Testis (tissue), 3 donors: ENCODE data around the gene GRIN3B. TPM values are rescaled to one million over a fixed set of nuclear protein-coding genes. Genes with fewer than 3 reads are reported as not detected.

Source experiments
- DNase-seq: peaks from one replicate; pipeline ENCODE4 v3.0.0-alpha.2; 2019
- H3K27ac ChIP-seq, 2 donors: fragments of 200-600 bp; sonication (generic); one replicate each; pipeline ENCODE4 v1.5.1; 2019
- H3K27me3 ChIP-seq: fragments of 200-600 bp; sonication (generic); one replicate; pipeline ENCODE4 v1.5.1; 2019
- H3K36me3 ChIP-seq: fragments of 200-600 bp; sonication (generic); one replicate; pipeline ENCODE4 v1.5.1; 2017; ENCODE audit warnings: low read depth; ENCODE audit errors: missing control alignments
- H3K4me1 ChIP-seq: fragments of 200-600 bp; sonication (generic); one replicate; pipeline ENCODE4 v1.5.1; 2019
- H3K4me3 ChIP-seq, 2 donors: fragments of 200-600 bp; sonication (generic); one replicate each; pipeline ENCODE4 v1.5.1; 2017 to 2019
- H3K9me3 ChIP-seq: fragments of 200-600 bp; sonication (generic); one replicate; pipeline ENCODE4 v1.5.1; 2017
- POLR2A ChIP-seq: fragments of 450-650 bp; IDR thresholded peaks from one replicate; pipeline ENCODE4 v1.6.1; 2017; ENCODE audit warnings: antibody characterized with exemption, mild to moderate bottlenecking, moderate library complexity
- WGBS, 2 donors: methylation state at CpG; one replicate each; pipeline ENCODE4 v1.1.5; 2018; 5-methylcytosine and 5-hydroxymethylcytosine counted together
- intact Hi-C: fragments of 100-400 bp; cut with DNase I; formaldehyde crosslinking; loops from one replicate; pipeline ENCODE4 v1.15.1; 2023; ENCODE audit warnings: low total_unique reads
- polyA plus RNA-seq: library from polyadenylated mRNA; stranded (reverse); fragments of 350-450 nt; fragmentation: Illumina TruSeq; extraction: RNeasy Lipid Tissue Mini Kit (QIAGEN cat#74804); gene quantifications from one replicate; pipeline ENCODE4 v1.2.3, GENCODE V29; 2014; ENCODE audit warnings: low read depth, low replicate concordance; ENCODE audit not compliant: insufficient read depth
- total RNA-seq, 2 donors: library from RNA; depleted of rRNA; stranded (reverse); fragments of >200 nt; gene quantifications; one replicate each; pipeline ENCODE4 v1.2.3, GENCODE V29; 2016
- TF ChIP-seq, protein P1 (sequence below), 3 experiments: fragments of 450-650 bp in 2 of 3; fragments of 200-600 bp in 1 of 3; sonication (generic) in 1 of 3; IDR thresholded peaks; one replicate each; pipeline ENCODE4 v1.5.1; 2016 to 2019; ENCODE audit warnings: antibody characterized with exemption in 3 of 3, mild to moderate bottlenecking in 2 of 3, moderate library complexity in 1 of 3

The GRIN3B gene
- total and polyA plus RNA-seq, 3 donors from 2014 or later, result 1.1 to 2.4 (median 1.3) TPM

DNA sequence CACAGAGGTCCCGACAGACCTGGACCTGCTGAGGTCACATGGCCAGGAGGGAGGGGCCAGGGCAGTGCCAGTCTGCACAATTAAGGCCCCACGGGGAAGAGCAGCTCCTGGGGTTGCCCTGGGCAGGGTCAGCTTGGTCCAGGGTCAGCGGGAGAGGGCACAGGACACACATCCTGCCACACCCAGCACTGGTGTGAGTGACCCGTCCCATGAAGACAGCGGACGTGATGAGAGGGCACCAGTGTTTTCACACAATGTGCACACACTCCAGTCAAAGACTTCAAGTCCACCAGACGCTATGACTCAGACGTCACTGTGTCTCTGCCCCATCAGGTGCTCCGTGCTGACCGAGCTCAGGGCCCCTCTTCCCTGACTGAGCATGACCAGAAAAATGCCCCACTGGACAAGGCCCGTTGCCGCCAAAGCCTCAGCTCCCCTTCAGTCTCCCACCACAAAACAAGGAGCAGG lies 16.5 kb downstream of the GRIN3B start:
- 46 to 50% methylated on average over 8 to 12 of the region's 12 CpGs for WGBS, 2 donors
- H3K27me3 ChIP-seq, result no peaks in the 10 kb centered on the region
- TF ChIP-seq POLR2A, result no peak
- TF ChIP-seq, protein P1, sequence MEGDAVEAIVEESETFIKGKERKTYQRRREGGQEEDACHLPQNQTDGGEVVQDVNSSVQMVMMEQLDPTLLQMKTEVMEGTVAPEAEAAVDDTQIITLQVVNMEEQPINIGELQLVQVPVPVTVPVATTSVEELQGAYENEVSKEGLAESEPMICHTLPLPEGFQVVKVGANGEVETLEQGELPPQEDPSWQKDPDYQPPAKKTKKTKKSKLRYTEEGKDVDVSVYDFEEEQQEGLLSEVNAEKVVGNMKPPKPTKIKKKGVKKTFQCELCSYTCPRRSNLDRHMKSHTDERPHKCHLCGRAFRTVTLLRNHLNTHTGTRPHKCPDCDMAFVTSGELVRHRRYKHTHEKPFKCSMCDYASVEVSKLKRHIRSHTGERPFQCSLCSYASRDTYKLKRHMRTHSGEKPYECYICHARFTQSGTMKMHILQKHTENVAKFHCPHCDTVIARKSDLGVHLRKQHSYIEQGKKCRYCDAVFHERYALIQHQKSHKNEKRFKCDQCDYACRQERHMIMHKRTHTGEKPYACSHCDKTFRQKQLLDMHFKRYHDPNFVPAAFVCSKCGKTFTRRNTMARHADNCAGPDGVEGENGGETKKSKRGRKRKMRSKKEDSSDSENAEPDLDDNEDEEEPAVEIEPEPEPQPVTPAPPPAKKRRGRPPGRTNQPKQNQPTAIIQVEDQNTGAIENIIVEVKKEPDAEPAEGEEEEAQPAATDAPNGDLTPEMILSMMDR (IDR thresholded peaks at IDR 0.05), result no peak
- peak overlapping the region in 1 of 2 donors; percentile 19 for H3K27ac ChIP-seq
- no peak overlapping the region for H3K4me3 ChIP-seq
- intact Hi-C loops, result no loop called here
- peaks cover 51% of the 10 kb centered on the region for H3K4me1 ChIP-seq
- no peak for DNase-seq
- H3K9me3 ChIP-seq, result no peaks in the 10 kb centered on the region
- H3K36me3 ChIP-seq, result no peaks in the 10 kb centered on the region

DNA sequence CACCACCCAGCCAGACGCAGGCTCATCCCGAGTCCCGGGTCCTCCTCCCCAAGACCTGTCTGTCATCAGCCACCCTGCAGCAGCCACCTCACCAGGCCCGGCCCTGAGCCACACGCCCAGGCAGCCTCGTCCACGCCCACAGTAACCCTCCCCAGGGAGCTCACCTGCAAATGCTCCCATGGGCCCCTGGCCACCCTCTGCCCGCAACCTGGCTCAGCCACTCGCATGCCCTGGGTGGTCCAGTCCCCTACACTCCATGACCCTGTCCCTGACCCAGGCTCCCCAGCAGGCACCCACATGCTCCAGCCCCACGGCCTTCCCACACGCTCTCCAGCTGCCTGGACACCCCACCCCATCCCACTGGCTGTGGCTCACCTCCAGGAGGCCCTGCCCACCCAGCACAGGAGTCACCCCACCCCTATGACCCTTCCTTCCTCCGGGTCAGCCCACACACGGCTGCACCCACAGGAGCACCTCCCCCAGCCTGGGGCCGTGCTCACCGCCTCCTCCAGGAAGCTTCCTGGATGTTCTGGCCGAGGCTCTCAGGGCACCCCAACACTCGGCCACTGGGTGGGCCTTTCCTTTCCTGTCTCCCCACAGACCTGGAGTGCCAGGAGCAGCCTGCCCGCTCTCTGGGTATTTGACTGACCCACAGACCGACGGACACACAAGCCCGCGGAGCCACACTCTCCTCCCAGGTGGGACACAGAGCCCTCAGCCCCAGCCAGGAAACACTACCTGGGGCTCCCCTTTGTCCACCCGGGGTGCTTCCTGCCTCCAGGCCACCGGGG lies 17.1 kb downstream of the GRIN3B start:
- Histone ChIP-seq H3K27ac (peak overlapping the region in 1 of 2 donors; percentile 19), H3K9me3 (no peaks in the 10 kb centered on the region), H3K4me1 (peaks cover 52% of the 10 kb centered on the region), H3K4me3 (no peak overlapping the region), H3K27me3 (no peaks in the 10 kb centered on the region), H3K36me3 (no peaks in the 10 kb centered on the region)
- TF ChIP-seq, protein P1 (IDR thresholded peaks at IDR 0.05), result no peak
- no peak for TF ChIP-seq POLR2A
- intact Hi-C loops, result no loop called here
- 55 to 81% methylated on average over 20 to 24 of the region's 24 CpGs for WGBS, 2 donors
- DNase-seq, result no peak

DNA sequence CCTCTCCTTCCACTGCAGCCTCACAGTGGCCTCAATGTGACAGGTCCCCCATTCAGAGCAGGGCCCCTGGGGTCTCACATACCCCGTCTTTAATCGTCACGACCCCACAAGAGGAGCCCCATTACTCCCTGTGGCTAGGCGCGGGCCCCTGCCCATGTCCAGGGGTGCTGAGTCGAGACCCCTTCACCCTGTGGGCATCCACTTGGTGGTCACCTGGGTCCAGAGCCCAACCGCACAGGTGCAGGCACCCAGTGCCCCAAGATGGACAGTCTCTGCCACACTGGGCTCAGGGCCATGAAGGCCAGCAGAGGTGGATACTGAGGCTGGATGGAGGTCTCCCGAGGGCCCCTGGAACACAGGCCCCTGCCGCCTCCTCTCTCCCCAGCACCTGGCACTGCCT lies 17.7 kb downstream of the GRIN3B start:
- DNase-seq, result no peak
- intact Hi-C loops, result no loop called here
- Histone ChIP-seq H3K4me1 (peaks cover 55% of the 10 kb centered on the region), H3K36me3 (no peaks in the 10 kb centered on the region), H3K27me3 (no peaks in the 10 kb centered on the region), H3K9me3 (no peaks in the 10 kb centered on the region), H3K27ac (no peak overlapping the region), H3K4me3 (no peak overlapping the region)
- no peak for TF ChIP-seq POLR2A
- TF ChIP-seq, protein P1 (IDR thresholded peaks at IDR 0.05), result no peak
- 90 to 94% methylated on average over 5 to 9 of the region's 9 CpGs for WGBS, 2 donors

DNA sequence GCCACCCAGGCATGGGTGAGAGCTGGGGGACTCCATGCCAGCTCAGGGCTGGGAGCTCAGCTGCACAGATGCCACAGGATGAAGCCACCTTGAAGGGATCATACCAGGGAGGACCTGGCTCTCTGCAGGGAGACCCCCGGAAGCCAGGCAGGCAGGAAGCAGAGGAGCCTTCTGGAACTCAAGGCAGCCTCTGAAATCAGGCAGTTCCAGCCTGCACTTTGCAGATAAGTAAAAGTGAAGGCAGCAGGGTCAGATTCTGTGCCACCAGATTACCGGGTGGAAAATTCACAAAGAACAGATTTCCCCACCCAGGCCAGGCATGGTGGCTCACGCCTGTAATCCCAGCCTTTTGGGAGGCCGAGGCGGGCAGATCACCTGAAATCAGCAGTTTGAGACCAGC lies 18.2 kb downstream of the GRIN3B start:
- intact Hi-C loops, result no loop called here
- Histone ChIP-seq H3K4me1 (peaks cover 59% of the 10 kb centered on the region), H3K4me3 (no peak overlapping the region), H3K27me3 (no peaks in the 10 kb centered on the region), H3K36me3 (no peaks in the 10 kb centered on the region), H3K9me3 (no peaks in the 10 kb centered on the region), H3K27ac (no peak overlapping the region)
- DNase-seq, result no peak
- TF ChIP-seq, protein P1 (IDR thresholded peaks at IDR 0.05), result no peak
- TF ChIP-seq POLR2A, result no peak
- WGBS, 2 donors, result 48 to 62% methylated on average over 5 of the region's 5 CpGs
